Astrocyte of the cerebellum (primary cell): Measurements from ENCODE around the gene MAMDC2.

ENCODE experiments used
- DNase-seq: peaks from one replicate; pipeline ENCODE4 v3.0.0-alpha.2; 2011; ENCODE audit warnings: low read depth
- H3K4me3 ChIP-seq: 2 replicates; pipeline ENCODE4 v1.5.1; 2011; ENCODE audit warnings: mild to moderate bottlenecking, low read depth, low read length, moderate library complexity
- in situ Hi-C: cut with HindIII; loops from 2 replicates; pipeline ENCODE4 v1.10.0; 2017; ENCODE audit warnings: low sequenced_read_pairs
- TF ChIP-seq, protein P1 (sequence below): IDR thresholded peaks from 2 replicates; pipeline ENCODE4 v1.5.1; 2012; ENCODE audit warnings: low read length, low read depth, moderate library complexity, mild to moderate bottlenecking; ENCODE audit errors: missing control alignments

Gene MAMDC2

DNA sequence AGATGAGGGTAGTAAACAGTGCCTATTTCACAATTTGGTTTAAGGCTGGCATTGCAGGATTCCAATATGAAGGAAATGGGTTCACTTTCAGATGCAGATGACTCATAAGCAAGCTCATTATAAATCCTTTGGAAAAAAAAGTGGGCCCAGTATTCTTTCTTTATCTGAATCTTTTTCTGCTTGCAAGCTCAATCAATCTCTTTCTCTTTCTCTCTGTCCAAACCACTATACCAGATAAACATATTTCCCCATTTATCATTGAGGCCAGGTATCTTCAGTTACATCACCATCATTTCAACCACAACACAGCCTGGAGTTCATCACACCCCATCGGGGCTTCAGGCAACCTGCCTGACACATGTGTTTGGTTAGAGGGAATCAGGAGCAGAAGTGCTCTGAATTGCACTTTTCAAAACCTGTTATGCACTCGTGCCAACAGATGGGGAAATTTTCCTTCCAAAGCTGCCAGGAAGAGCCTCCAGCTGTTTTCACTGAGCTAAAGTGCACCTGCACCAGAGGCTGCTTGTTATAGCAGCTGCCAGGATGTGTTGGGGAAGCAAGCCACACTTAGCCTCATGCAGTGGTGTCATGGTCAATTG lies 30.0 kb upstream of the MAMDC2 start:
- peak; percentile 69 for DNase-seq
- TF ChIP-seq, protein P1, sequence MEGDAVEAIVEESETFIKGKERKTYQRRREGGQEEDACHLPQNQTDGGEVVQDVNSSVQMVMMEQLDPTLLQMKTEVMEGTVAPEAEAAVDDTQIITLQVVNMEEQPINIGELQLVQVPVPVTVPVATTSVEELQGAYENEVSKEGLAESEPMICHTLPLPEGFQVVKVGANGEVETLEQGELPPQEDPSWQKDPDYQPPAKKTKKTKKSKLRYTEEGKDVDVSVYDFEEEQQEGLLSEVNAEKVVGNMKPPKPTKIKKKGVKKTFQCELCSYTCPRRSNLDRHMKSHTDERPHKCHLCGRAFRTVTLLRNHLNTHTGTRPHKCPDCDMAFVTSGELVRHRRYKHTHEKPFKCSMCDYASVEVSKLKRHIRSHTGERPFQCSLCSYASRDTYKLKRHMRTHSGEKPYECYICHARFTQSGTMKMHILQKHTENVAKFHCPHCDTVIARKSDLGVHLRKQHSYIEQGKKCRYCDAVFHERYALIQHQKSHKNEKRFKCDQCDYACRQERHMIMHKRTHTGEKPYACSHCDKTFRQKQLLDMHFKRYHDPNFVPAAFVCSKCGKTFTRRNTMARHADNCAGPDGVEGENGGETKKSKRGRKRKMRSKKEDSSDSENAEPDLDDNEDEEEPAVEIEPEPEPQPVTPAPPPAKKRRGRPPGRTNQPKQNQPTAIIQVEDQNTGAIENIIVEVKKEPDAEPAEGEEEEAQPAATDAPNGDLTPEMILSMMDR = no peak
- in situ Hi-C loops = no loop called here
- no peak overlapping the region for H3K4me3 ChIP-seq

DNA sequence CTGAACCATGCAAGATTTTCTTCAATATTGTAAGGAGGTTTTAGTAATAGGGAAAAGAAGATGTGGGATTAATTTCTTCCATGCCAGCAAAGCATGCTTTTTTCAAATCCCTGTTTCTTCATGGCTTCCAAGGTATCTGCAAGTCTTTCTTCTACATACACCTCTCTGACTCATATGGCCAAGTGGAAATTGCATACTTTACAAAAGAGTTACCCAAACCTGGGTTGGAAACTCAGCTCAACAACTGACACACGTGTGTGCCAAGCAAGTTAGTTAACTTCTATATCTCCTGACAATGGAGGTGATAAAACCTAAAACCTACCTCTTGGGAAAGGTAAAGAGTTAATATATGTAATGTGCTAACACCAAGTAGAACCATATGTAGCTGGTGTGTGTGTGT lies 28.5 kb upstream of the MAMDC2 start:
- H3K4me3 ChIP-seq = no peak overlapping the region
- DNase-seq = no peak
- in situ Hi-C loops = no loop called here

DNA sequence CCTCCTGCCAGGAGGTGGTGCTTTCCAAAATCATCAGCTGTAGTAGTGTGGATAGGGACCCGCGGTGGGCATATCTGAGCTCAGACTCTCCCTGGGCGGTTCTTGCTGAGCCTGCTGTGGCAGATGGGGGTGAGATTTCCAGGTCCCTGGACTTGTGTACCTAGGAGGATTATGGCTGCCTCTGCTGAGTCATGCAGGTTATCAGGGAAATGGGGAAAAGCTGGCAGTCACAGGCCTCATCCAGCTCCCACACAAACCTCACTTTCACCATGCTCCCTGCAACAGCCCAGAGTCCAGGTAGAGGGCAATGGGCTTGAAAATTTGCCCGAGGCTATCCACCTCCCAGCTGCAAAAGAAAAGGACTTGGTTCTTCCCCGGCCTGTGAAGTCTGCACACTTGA lies 23.4 kb upstream of the MAMDC2 start:
- TF ChIP-seq, protein P1 = no peak
- DNase-seq = no peak
- no peak overlapping the region for H3K4me3 ChIP-seq
- in situ Hi-C loops = no loop called here

More for the DNA sequence above, 28.5 kb upstream of the MAMDC2 start:
- TF ChIP-seq, protein P1 = no peak

DNA sequence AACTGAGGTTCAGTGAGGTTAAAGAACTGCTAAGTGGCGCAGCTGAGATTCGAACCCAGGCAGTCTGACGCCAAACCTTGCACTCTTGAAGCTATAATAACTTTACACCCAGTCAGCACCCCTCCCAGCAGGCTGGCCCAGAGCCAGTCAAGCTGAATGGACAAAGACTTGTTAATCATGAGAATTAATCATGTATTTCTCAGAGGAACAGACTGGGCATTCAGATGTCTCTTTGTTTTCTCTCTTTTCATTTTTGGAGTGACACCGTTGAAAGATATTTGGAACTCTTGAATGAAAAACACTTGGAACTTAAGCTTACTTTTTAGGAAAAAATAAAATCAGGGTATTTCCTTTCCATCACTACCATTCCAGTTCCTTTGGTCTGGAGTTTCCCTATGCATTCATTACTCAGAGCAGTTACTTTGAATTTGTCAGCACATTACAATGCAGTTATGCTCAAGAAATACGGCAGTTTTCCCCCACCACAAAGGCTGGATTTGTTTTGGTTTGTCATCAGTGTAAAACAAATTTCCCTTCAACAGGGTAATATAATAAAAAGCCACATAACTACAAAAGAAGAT lies 22.6 kb upstream of the MAMDC2 start:
- H3K4me3 ChIP-seq = no peak overlapping the region
- TF ChIP-seq, protein P1 = no peak
- DNase-seq = peak; percentile 70
- in situ Hi-C loops = no loop called here

DNA sequence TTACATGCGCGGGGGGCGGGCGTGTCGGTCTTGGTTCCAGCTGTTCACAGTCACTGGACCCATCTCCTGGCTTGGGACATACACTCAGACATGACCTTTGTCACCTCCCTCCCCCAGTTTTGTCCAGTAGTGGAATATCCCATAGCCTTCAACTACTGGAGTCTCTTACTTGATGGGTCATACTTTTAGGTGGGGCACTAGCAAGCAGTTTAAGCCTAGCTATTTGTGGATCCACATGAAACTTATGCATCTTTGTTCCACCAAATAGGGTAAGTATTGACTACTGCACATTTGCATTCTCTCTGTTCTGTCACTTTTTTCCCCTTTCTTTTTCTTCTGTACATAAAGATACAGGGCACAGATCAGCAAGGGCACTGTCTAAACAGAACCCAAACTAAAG lies 15.4 kb upstream of the MAMDC2 start:
- no peak overlapping the region for H3K4me3 ChIP-seq
- no peak for DNase-seq
- TF ChIP-seq, protein P1 = no peak
- in situ Hi-C loops = no loop called here

DNA sequence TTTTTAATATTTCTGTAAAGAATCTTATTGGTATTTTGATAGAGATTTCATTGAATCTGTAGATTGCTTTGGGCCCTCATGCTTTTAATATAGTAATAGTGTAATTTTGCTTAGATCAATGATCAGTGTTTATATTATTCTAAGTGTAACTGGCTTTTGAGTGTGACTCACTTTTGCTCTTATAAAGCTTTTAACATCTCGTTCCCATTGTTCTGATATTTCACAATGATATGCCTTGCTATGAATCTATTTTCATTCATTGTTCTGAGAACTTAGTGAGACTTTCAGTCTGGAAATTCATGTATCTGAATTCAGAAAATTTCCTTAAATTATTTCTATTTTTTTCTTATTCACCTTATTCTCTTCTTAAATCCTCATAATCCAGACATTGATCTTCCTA lies 13.5 kb upstream of the MAMDC2 start:
- TF ChIP-seq, protein P1 = no peak
- no peak overlapping the region for H3K4me3 ChIP-seq
- in situ Hi-C loops = no loop called here
- no peak for DNase-seq
